Right lobe of liver (tissue), 6 donors: ENCODE measurements around the gene ALPG. TPM values are rescaled to one million over a fixed set of nuclear protein-coding genes. Genes with fewer than 3 reads are reported as not detected.
A peak's percentile ranks its signal among the peaks of the same experiment; 100 is the strongest.

Experiments
- ATAC-seq, 4 donors: fragments of 200-7000 bp; cut with Tn5 transposase; one replicate each; pipeline ENCODE4 v1.9.1; 2020; ENCODE audit warnings: mild to moderate bottlenecking in 4 of 4, moderate library complexity in 4 of 4
- DNase-seq, 3 donors: peaks; one replicate each; pipeline ENCODE4 v3.0.0-alpha.2; 2020
- H3K27ac ChIP-seq, 3 donors: fragments of 200-600 bp; one replicate each; pipeline ENCODE4 v1.8.0; 2022
- H3K27me3 ChIP-seq, 2 donors: fragments of 200-600 bp; one replicate each; pipeline ENCODE4 v1.8.0; 2022
- H3K36me3 ChIP-seq, 4 donors: fragments of 200-600 bp; sonication (generic) in 1 of 4; one replicate each; pipeline versions ENCODE4 v1.5.1 to v1.8.0; 2017 to 2022; ENCODE audit warnings: control low read depth in 1 of 4
- H3K4me1 ChIP-seq, 4 donors: fragments of 200-600 bp; sonication (generic) in 1 of 4; one replicate each; pipeline versions ENCODE4 v1.5.1 to v1.8.0; 2017 to 2022; ENCODE audit warnings: control low read depth in 1 of 4
- H3K4me3 ChIP-seq, 3 donors: fragments of 200-600 bp; one replicate each; pipeline ENCODE4 v1.8.0; 2022
- H3K9me3 ChIP-seq, 4 donors: fragments of 200-600 bp; sonication (generic) in 1 of 4; one replicate each; pipeline versions ENCODE4 v1.5.1 to v1.8.0; 2017 to 2022; ENCODE audit warnings: control low read depth in 1 of 4
- POLR2A ChIP-seq: fragments of 450-650 bp; IDR thresholded peaks from one replicate; pipeline ENCODE4 v1.6.1; 2017; ENCODE audit warnings: antibody characterized with exemption, mild to moderate bottlenecking
- WGBS: methylation state at CpG from one replicate; pipeline ENCODE4 v1.1.6; 2018; ENCODE audit warnings: low coverage, low lambda C conversion rate; ENCODE audit not compliant: insufficient coverage; ENCODE audit errors: missing lambda C conversion rate; 5-methylcytosine and 5-hydroxymethylcytosine counted together
- intact Hi-C, 2 donors: fragments of 100-400 bp; cut with DNase I; formaldehyde crosslinking; loops; one replicate each; pipeline versions ENCODE4 v1.11.2 to v1.14.1; 2022
- total RNA-seq, 6 experiments: library from RNA; depleted of rRNA in 2 of 6; stranded (reverse); fragments of >200 nt in 2 of 6; fragmentation: NEBNext Ultra II Directional in 3 of 6; extraction: Animal tissue kit (Norgen Biotek cat#: 25700) in 3 of 6; gene quantifications; one replicate each; pipeline versions ENCODE4 v1.1.0 to v1.2.4, GENCODE V29; 2016 to 2023
- TF ChIP-seq, protein P1 (sequence below), 4 donors: fragments of 200-600 bp in 3 of 4; fragments of 450-650 bp in 1 of 4; IDR thresholded peaks; one replicate each; pipeline versions ENCODE4 v1.5.1 to v1.8.0; 2016 to 2022; ENCODE audit warnings: antibody characterized with exemption in 4 of 4, mild to moderate bottlenecking in 2 of 4
- donor health status: DM: no; HTN: yes; CAD: no.
- donor health status: DM: no; HTN: no; CAD: no.
- donor health status: DM: no; HTN: no; CAD: no.
- donor health status: DM: no; HTN: yes; CAD: no.
- donor health status: DM: no; HTN: yes; CAD: no.

The ALPG gene
- total RNA-seq, 6 experiments from 2014 or later: not detected

DNA sequence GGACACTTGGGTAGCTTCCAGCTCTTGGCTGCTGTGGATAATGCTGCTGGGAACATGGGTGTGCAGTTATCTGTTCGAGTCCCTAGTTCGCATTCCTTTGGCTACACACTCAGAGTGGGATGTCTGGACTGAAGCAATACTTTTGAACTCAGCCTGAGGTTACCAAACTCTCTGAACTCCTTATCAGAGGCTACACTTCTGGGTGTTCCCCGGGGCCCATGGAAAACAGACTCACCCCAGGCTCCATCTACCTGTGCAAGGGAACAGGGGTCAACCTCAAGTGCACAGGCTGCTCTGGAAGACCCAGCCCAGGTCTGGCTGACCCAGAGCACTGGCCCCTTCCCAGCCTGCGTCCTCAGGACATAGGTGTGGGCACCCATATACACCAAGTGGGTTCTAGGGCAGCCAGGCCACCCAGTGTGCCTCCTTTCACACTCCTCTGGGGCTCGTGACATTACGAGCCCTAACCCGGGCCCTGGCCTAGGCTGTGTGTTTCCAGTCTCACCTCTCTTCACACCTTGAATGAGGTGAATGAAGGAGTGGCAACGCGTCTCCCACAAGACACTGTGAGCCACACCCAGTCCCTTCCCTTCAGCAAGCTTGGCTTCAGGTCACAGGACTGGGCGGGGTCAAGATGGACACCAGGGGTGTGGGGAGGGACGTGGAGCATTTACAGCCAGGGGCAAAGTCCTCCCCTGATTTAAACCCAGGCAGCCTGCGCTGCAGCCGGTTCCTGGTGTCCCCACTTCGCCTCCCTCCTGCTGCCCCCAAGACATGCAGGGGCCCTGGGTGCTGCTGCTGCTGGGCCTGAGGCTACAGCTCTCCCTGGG is 49.0 kb downstream of the ALPG start, which contains the start of gene ALPI:
Gene ALPI (plus strand): TSS at position 728 of the 830 bp plus-strand sequence. CDS start 47 bp downstream, at position 775.
- no peak within 1 kb of the TSS for H3K27ac ChIP-seq
- H3K9me3 ChIP-seq: no peaks in the 10 kb centered on the region
- no peaks in the 10 kb centered on the region for H3K27me3 ChIP-seq
- H3K4me1 ChIP-seq: no peaks in the 10 kb centered on the region
- no peak within 1 kb of the TSS for H3K4me3 ChIP-seq
- no CpG with 5 or more reads among the region's 14 CpGs for WGBS
- DNase-seq (no peak), ATAC-seq (no peak)
- intact Hi-C loops: loop anchor here in 1 of 2 donors (10.0 kb wide), 1 partner anchor 59 kb away; no protein-coding TSS in a partner anchor
- TF ChIP-seq, protein P1, sequence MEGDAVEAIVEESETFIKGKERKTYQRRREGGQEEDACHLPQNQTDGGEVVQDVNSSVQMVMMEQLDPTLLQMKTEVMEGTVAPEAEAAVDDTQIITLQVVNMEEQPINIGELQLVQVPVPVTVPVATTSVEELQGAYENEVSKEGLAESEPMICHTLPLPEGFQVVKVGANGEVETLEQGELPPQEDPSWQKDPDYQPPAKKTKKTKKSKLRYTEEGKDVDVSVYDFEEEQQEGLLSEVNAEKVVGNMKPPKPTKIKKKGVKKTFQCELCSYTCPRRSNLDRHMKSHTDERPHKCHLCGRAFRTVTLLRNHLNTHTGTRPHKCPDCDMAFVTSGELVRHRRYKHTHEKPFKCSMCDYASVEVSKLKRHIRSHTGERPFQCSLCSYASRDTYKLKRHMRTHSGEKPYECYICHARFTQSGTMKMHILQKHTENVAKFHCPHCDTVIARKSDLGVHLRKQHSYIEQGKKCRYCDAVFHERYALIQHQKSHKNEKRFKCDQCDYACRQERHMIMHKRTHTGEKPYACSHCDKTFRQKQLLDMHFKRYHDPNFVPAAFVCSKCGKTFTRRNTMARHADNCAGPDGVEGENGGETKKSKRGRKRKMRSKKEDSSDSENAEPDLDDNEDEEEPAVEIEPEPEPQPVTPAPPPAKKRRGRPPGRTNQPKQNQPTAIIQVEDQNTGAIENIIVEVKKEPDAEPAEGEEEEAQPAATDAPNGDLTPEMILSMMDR (IDR thresholded peaks at IDR 0.05): no peak
- TF ChIP-seq POLR2A: no peak
- no peaks in the 10 kb centered on the region for H3K36me3 ChIP-seq

DNA sequence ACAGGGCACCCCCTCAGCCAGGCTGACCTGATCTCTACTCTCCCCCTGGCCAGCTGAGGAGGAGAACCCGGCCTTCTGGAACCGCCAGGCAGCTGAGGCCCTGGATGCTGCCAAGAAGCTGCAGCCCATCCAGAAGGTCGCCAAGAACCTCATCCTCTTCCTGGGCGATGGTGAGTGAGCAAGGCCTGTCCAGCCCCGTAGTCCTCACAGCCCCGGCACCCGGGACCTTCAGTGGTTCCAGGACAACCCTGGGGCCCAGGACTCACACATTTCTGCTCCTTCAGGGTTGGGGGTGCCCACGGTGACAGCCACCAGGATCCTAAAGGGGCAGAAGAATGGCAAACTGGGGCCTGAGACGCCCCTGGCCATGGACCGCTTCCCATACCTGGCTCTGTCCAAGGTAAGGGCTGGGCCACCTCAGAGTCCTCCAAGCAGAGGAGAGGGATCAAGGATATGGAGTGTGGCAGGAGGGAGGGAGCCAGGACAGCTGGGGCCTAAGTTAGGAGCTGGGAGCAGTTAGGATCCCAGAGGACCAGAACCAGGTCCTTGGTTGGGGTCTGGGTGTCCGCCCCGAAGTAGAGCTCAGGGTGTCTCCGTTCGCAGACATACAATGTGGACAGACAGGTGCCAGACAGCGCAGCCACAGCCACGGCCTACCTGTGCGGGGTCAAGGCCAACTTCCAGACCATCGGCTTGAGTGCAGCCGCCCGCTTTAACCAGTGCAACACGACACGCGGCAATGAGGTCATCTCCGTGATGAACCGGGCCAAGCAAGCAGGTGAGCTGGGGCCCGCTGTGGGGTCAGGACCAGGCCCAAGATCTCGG is 49.9 kb downstream of the ALPG start:
- TF ChIP-seq, protein P1 (IDR thresholded peaks at IDR 0.05): no peak
- TF ChIP-seq POLR2A: no peak
- intact Hi-C loops: loop anchor here in 1 of 2 donors (10.0 kb wide), 1 partner anchor 58 kb away; no protein-coding TSS in a partner anchor
- DNase-seq (peak in 1 of 3 donors; percentile 39), ATAC-seq (no peak)
- WGBS: no CpG with 5 or more reads among the region's 27 CpGs
- no peak overlapping the region for H3K4me3 ChIP-seq
- H3K27me3 ChIP-seq: no peaks in the 10 kb centered on the region
- no peaks in the 10 kb centered on the region for H3K9me3 ChIP-seq
- H3K4me1 ChIP-seq: no peaks in the 10 kb centered on the region
- no peak overlapping the region for H3K27ac ChIP-seq
- no peaks in the 10 kb centered on the region for H3K36me3 ChIP-seq

DNA sequence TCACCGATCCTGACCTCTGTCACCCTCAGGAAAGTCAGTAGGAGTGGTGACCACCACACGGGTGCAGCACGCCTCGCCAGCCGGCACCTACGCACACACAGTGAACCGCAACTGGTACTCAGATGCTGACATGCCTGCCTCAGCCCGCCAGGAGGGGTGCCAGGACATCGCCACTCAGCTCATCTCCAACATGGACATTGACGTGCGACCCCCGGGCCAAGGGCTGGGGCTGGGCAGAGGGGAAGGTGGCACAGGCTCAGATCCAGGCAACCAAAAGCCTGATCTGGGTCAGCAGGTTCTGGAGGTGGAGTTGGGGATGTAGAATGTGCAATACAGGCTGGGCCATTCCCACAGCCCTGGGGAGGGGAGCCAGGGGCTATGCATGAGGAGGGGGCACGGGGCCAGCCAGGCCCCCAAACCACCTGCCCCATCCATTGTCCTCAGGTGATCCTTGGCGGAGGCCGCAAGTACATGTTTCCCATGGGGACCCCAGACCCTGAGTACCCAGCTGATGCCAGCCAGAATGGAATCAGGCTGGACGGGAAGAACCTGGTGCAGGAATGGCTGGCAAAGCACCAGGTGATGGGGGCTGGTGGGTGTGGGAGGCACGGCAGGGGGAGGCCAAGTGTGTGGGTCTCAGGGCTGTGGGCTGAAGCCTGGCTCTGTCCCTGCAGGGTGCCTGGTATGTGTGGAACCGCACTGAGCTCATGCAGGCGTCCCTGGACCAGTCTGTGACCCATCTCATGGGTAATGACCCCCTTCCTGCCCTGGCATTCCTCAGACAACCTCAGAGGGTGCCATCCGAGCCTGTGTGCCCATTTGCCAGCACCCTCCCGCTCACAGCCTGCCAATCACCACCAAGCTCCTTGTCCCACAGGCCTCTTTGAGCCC is 50.7 kb downstream of the ALPG start:
- H3K27ac ChIP-seq: no peak overlapping the region
- no peaks in the 10 kb centered on the region for H3K9me3 ChIP-seq
- no peak overlapping the region for H3K4me3 ChIP-seq
- no peaks in the 10 kb centered on the region for H3K4me1 ChIP-seq
- ATAC-seq: no peak
- TF ChIP-seq, protein P1 (IDR thresholded peaks at IDR 0.05): no peak
- no peak for TF ChIP-seq POLR2A
- DNase-seq: no peak
- 60% methylated on average over 1 of the region's 21 CpGs for WGBS
- intact Hi-C loops: loop anchor here in 1 of 2 donors (10.0 kb wide), 1 partner anchor 57 kb away; no protein-coding TSS in a partner anchor
- no peaks in the 10 kb centered on the region for H3K36me3 ChIP-seq
- no peaks in the 10 kb centered on the region for H3K27me3 ChIP-seq
